Gastrocnemius medialis (tissue), 4 donors: ENCODE measurements around the gene CAVIN2.

Experiments used
- CTCF ChIP-seq, 5 experiments: fragments of 450-650 bp in 3 of 5; fragments of 200-600 bp in 2 of 5; sonication (generic) in 2 of 5; IDR thresholded peaks in 4 of 5; conservative IDR thresholded peaks in 1 of 5; 1 replicate in 4 of 5; 2 replicates in 1 of 5; pipeline ENCODE4 v1.5.1; 2016 to 2019; ENCODE audit warnings: antibody characterized with exemption in 5 of 5, mild to moderate bottlenecking in 3 of 5, moderate library complexity in 3 of 5
- POLR2A ChIP-seq, 2 donors: fragments of 450-650 bp; IDR thresholded peaks; one replicate each; pipeline ENCODE4 v1.6.1; 2017; ENCODE audit warnings: antibody characterized with exemption in 2 of 2, mild to moderate bottlenecking in 2 of 2, moderate library complexity in 2 of 2

- TF ChIP-seq CTCF (IDR thresholded peaks at IDR 0.05 in 4 of 5, conservative IDR thresholded peaks at IDR 0.05 in 1 of 5) (no peak), POLR2A (IDR thresholded peaks at IDR 0.05) (no peak)
Observed at GRCh38 chr2:191821078-191821477, 25.8 kb downstream of the CAVIN2 start.
